22Rv1 (cell line): ENCODE data around the gene CCDC17.

Source experiments
- H3K27ac ChIP-seq: fragments of 450-650 bp; 2 replicates; pipeline ENCODE4 v1.5.1; 2017
- CTCF ChIP-seq: fragments of 450-650 bp; IDR thresholded peaks from 2 replicates; pipeline ENCODE4 v1.5.1; 2017; ENCODE audit warnings: mild to moderate bottlenecking
- ZFX ChIP-seq: fragments of 450-650 bp; IDR thresholded peaks from 2 replicates; pipeline ENCODE4 v1.6.1; 2017; ENCODE audit warnings: antibody characterized with exemption, borderline replicate concordance

CCDC17 gene

DNA sequence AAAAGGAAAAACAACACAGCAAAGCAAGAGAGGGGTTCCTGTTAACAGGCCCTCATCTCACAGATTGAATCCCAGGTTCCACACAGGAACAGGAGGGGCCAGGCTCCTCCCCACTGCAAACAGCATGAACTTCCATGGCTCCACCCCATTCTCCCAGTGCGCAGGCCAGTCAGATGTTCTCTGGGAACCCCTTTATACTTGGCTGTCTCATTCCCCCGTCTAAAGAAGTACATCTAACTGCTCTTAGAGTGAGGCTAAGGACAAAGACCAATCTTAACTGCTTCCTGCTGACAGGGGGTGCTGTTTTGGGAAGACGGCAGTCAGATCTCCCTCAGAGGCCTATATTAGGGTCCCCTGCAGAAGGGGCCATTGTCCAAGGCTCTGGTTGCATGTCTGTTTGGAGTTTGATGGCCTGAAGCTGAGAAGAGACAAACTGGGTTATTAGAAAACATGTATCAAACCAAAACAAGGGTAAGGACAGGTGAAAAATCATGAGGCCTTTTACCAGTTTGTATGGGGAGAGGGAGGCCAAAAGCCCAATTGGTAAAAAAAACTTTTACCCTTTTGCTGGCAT lies 50.5 kb downstream of the CCDC17 start:
- H3K27ac ChIP-seq, result no peak overlapping the region
- TF ChIP-seq CTCF, result no peak
- no peak for TF ChIP-seq ZFX

GRCh38 chr1:45570631-45571030 lies 53.2 kb downstream of the CCDC17 start:
- no peak for TF ChIP-seq CTCF
- TF ChIP-seq ZFX, result no peak
- H3K27ac ChIP-seq, result no peak overlapping the region
